HG02642 (cell line): ENCODE measurements around the gene MAPKAPK3.
A peak's percentile ranks its signal among the peaks of the same experiment; 100 is the strongest.

Experiments
- ATAC-seq: cut with Tn5 transposase; IDR thresholded peaks from one replicate; pipeline ENCODE4 v1.9.1; 2021; ENCODE audit warnings: mild to moderate bottlenecking; ENCODE audit not compliant: unreplicated experiment, poor library complexity

MAPKAPK3 gene

DNA sequence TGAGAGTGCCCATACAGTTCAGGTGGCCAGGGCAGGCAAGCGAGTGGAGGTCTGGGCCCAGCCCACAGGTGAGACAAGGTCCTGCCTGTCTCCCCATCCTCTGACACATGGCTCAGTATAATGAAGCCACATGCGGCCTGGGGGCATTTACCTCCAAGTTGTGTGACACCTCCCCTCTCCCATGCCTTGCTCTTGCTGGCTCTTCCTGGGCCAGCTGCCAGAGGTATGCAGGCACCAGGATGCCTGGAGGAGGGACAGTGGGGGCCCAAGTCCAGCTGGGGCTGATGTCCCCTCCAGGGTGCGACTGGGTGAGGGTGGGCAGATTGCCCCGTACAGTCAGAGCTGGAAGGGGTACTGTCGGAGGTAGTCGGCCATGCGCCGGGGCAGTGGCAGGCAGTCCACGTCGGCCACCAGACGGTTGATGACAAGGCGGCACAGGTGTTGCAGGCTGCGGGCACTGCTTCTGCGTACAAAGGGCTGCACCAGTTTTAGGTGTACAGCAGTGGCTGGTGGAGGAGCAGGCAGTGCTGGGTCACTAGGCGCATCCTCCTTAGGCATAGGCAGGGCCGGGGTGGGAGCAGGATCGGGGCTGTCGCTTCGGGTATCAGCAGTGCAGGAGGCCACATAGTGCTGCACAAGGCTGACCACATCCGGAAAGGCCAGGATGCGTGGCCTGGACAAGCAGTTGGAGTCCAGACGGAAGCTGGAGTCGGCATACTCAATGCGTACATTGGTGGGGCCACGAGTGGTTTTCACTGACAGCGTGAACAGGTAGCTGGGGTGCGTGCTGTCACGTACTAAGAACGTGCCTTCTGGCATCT lies 9.5 kb upstream of the MAPKAPK3 start:
- no peak for ATAC-seq

DNA sequence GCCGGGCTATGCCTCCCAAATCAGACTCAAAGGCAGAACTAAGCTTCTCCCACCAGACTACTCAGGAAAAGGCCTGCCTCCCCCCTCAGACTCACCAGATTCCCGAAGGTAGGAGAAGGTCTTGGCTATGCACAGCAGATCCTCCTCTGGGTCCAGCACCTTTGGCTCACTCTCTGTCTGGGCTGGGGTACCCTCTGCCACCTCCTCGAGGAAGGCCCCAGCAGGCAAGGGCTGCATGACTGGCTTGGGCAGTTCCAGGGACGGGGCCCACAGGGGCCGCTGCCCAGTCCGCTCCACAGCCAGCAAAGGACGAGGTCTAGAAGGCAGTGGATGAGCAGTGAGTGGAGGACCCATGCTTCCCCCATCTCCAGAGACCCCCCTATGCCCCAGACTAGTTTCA lies 8.7 kb upstream of the MAPKAPK3 start:
- ATAC-seq: no peak

DNA sequence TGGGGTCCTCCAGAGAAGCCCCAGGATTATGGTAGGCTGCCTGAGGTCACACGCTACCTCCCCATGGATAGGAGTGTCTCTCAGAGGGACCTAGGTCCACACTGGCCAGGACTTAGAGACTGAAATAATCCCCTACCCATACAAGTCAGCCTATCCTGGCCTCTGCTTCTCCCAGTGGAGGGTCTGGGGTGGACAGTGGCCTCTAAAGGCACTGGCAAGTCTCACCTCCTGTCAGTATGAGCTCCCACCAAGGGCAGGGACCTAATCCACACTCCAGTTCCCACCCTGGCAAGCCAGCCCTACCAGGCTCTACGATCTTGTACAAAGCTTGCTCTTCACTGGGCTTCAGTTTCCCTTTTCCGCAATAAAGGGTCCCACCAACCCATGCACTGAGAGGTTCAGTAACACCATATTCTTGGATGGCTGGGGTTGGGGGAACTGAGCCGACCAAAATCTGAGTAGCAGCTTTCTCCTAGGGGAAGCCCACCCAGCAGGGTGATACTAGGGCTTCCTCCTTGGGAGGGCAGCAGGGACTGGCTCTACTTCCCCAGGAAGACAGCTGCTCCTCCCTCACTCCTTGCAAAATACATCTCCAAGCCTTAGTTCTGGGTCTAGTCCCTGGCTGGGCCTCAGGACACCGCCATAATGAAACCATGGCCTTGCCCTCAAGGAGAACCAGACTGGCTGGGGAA lies 7.7 kb upstream of the MAPKAPK3 start:
- ATAC-seq: no peak

DNA sequence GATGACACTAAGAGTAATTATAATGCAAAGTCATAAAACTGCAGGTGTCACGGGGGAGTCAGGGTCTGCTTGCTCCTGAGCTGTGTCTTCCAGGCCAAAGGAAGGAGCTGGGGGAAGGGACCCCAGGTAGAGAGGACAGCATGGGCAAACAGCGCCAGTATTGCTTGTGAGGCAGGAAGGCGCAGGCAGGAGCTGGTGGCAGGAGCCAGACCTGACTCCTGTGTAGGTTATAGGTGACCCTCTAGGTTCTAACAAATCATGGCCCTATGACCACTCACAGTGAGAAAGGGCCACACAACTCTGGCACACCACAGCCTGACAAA lies 7.2 kb upstream of the MAPKAPK3 start:
- no peak for ATAC-seq

DNA sequence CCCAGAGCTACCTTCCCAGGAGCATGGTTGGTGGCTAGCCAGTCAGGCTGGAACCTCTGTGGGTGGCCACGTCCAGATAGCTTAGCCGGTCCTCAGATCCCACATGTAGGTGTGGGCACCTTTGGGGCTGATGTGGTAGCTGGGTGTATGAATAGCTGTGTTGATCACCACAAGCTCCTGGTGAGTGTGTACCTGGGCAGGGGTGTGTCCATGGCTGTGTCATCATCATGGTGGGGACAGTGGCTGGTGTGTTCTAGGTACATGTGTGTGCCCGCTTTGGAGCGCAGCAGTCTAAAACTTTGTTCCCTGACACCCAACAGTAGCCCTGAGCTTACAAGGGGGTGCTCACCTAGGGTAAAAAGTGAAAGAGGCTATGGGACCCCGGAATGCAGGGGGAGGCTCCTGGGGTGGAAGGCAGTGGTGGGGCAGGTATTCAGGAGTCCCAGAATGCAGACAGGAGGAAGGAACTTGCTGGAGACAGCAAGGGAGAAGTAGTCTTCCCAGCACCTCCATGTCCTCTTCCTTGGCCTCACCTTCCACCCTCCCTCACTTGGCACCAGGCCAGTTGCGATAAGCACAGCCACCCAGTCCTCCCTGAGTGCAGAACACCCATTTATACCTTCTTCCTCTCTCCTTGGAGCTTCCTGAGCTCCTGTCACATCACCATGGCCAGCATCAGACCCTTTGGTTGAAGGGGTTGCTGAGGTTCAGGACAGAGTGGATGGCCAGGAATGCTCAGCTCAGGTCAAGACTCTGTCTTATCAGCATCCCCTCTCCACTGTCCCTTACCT lies 6.6 kb upstream of the MAPKAPK3 start:
- no peak for ATAC-seq

DNA sequence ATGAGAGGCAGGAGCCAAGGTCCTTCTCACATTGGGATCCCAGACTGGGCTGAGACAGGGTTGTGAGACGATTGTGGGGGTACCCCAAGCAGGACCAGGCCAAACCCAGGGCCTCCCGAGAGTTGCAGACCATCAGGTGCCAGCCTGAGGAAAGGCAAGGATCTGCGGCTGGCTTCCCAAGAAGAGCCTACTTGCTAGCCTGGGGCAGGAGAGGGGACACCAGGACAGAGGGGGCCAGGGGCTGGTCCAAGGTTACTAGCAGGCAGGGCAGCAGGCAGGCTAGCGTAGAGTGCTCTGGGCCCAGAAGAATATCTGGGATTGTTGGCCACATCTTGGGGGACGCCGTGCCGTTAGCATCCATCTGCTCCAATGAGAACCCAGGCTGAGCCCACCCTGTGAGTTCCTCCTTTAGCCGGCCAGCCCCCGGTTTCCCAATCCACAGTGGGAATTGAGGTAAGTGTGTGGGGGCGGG lies 5.9 kb upstream of the MAPKAPK3 start:
- ATAC-seq: no peak

DNA sequence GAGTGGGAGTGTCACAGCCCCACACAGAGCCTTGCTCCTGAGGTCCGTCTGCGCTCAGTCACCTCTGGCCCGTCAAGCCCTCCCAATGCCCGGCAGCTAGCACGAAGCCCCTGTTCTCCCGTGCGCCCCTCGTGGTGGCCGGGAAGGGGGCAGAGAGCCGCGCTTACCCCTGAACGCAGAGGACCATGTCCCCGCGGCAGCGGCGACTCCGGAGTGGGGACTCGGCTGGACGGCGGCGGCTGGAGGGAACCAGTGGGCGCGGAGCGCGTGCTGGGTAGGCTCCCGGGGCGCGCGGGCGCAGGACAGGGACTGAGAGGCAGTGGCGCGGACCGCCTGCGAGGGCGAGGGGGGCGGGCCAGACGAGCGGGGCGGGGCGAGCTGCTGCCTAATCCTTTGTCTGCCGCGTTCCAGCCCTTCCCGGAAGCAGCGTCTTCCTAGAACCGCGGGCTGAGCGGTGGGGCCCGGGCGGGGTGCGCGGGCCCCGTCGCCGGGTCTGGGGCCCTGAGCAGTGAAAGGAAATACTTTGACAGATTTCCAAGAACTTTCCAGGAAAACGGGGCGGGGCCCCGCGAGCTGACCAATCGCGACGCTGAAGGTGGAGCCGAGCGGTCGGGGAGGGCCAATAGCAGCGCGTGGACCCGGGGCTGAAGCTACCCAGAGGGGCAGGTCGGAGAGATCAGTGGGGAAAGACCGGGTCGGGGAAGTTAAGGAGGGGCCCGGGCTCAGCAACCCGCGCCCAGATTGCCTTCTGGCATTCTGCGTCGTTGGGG lies 5.3 kb upstream of the MAPKAPK3 start, which contains the start of gene CISH:
TSS of gene CISH (minus strand) at position 311 of the 770 bp plus-strand sequence. CDS start at position 187, 124 bp downstream.
- ATAC-seq: peak; percentile 74

DNA sequence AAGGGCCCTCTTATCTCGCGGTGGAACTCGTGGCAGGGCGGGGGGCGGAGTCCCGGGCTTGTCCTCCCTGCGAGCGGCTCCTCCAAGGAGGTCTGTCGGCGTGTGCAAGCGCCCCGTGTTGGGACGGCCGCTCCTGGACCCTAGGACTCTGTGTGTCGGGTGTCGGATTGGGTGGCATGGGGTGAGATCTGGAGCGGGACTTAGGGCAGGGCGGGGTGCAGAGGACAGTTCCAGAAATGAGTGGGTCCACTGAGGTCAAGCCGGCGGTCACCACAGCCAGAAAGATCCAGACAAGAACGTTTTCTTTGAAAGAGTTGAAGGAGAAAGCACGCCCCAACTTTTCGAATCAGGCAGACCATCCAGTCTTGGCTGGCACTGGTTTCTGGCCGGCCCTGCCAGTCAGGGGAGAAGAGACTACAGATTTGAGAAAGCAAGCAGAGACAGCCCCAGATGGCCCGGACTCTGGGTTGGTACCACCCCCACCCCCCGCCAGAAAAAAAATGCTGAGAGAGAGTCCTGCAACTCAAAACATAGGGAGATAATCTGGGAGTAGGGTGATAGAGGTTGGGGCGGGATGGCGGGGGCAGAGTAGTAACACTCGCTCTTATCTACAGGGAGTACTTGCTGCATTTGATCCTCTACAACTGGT lies 4.6 kb upstream of the MAPKAPK3 start:
- ATAC-seq: no peak

DNA sequence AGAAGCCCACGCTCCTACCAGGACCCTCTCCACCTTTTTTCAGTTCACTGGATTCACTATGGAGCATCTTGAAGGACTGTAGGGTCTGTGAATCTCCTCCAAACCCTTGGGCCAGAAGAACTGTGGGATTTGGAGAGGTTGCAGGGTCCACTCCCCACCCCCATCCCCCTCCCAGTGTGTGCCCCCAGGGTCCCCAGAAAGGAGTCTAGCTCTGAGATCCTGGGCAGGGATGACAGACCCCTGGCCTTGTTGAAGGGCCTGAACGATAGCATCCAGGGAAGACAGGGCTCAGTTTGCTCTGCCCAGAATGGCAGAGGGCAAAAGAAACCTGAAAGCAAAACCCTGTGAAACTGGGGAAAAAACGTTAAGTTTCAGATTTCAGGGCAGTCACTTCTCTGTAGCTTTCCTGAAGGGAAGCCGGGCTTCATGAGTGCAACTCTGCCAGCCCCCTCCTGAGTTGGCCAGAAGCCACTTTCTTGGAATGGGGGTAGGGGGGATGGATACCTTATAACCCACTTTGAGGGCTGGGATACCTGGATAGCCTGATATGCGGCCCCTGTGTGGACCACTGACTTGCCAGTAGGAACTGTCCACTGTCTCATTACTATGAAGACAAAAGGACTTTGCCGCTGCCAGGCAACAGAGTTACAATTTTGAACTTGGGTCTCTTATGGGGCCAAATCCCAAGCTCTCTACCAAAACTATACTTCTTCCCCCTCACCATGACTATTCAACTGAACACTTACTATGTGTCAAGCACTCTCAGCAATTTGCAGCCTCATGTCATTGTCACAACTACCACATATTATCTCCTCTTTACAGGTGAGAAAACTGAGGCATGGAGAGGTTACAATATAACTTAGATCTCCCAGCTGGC lies 3.7 kb upstream of the MAPKAPK3 start:
- ATAC-seq: no peak

DNA sequence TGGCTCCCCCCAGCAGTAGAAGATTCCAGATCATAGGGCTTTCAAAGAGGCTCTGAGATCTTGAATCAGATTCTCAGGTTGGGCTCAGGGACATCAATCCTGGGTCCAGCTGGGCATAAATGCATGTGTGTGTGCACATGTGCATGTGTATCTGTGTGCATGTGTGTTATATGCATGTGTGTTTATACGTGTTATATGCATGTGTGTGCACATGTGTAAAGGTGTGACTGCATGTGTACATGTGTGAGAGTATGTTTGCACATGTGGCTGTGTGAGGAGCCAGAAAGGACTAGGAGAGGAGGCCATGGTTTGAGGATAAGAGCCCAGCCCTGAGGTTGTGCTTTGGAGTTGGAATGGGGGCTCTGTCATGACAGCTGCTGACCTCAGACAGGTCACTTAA lies 1.8 kb upstream of the MAPKAPK3 start:
- no peak for ATAC-seq

DNA sequence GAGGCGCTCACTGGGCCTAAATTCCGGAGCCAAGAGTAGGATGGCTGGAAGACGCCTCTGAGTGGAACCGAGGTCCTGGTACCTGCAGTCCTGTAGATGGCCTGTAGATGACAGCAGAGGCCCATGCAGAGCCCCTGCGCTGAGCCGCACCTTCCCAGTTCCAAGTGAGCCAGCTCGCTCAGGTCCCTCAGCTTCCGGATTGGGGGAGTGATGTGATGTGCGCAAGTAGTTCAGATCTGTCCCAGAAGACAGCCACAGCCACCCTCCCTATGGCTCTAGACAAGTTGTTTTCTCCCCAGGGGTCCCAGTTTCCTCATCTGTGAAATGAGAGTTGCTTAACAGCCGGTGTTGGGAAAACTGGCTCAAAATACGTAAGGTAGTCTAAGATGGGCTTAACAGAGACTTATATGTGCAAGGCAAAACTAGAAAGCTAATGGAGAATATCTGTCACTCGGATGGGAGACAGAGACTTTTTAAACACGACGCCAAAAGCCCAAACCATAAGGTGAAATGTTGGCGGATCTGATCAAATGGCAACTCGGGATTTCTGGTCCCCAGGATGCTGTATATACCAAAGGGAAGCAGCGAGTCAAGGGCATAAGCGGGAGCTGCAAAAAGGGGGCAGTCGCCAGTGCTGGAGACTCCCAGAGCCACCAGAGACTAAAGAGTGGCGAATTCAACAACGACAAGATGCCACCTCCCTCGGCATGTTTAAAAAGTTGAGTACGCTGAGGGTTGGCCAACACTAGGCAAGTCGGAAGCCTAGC lies 765 bp upstream of the MAPKAPK3 start:
- ATAC-seq: peak; percentile 28

DNA sequence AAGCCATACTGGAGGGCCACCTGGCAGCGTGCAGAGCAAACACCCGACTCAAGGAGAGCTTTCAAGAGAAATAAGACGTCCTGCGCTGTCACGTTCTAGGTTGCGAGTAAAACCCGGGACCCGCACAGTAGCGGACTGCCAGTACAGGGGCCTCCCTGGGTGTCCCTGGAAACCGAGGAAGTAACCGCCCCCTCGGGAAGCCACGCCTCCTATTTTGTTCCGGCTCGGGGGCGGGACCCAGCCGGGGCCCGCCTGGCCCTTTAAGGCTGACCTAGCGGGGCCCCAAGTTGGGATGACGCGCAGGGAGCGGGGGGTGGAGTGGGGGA lies 218 bp upstream of the MAPKAPK3 start:
- peak; percentile 72 for ATAC-seq

DNA sequence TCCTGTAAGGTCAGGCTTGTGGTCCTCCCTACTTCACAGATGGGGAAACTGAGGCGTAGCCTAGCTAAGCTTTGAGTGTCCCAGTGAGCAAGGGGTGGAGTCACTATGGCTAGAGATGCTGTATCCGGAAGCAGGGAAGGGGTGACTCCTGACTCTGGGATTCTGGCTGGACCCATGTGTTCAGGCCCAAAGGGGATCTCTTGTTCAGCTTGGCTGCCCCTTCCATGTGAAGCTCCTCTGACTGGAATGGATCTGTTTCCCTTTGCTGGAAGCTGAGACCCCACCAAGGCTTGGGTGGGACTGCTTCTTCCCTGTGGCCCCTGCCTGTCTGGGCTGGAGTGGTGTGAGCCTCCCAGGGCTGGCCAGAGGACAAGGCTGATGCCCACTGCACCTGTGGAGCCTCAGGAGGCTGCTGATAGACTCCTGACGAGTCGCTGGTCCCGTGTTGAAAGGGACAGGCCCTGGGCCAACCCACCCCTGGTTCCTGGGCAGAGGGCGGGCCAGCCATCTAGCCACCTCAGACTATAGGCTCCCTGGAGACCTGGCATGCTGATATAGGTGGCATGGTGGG lies 1.0 kb downstream of the MAPKAPK3 start:
- no peak for ATAC-seq

DNA sequence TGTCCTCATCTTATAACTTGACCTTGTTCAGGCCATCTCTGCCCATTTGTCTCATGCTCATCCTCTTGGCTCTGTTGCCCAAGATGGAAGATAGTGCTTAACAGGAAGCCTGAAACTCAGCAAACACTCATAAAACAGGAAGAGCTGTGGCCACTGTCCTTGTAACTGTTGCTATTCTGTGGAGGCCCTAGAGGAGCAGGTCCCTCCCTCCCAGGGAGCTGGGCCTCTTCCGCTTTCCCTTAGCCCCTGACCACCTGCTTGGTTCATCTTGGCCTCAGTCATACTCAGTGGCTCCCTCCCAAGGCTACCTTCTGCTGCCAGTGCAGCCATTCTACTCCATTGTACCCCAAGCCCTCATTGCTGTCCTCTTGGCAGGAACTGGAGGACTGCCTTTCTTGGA lies 3.5 kb downstream of the MAPKAPK3 start:
- no peak for ATAC-seq

DNA sequence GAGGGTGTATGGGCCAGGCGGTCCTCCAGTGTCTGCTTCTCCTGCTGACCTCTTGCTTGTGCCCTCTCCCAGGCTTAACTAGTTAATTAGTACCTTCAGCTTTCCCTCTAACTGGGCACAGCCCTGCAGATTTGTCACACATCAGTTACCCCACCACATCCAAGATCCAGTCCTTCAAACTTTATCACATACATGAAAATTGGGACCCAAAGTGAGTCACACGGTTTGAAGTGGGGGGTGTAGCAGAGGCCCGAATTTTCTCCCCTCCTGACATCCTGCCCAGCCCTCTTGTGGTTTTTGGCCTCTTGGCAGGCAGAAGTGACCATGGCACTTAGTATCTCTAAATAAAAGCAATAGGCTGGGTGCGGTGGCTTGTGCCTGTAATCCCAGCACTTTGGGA lies 3.9 kb downstream of the MAPKAPK3 start:
- no peak for ATAC-seq

DNA sequence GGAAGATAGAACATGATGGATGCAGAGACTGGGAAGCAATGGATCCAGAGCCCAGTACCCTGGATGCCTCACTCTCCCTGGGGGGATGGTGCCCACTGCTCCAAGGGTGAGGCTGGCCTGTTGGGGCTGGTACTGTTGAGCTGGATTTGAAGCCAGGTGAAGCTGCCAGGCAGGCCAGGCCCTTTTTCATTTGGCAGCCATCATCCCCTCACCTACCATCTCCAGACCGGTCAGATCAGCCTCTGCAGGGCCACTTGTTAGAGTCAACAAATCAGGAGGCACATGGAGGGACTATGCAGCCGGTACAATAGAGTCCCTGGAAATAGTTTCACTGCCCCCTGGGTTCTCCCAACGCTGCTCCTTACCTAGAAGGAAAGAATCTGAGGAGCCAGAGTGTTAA lies 5.9 kb downstream of the MAPKAPK3 start:
- ATAC-seq: no peak

DNA sequence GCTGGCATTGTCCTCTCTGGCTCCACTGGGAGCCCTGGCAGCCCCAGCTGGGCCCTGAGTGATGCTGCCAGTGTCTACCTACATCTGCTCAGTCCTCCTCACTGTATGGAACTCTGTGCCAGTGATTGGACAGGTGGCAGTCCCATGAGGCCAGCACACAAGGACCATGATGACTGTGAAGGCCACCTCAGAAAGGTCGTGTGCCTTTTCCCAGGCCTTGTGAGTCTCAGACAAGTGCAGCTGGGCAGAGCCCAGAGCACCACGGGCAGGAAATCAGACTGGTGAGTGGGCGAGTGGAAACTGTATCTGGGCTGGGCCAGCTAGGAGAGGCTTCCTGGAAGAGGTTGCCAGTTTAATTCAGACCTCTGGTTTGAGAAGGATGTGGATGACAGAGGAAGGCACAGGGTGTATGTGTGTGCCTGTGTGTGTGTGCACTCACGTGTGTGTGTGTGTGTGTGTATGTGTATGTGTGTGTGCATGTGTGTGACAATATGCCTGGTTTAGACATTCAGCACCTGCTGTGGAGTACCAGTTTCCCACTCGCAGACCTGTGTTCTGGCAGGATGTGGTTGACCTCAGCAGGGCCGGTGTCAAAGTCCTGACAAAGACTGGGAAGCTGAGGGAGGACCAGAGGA lies 7.0 kb downstream of the MAPKAPK3 start:
- peak; percentile 44 for ATAC-seq
